Skeletal muscle tissue (tissue), 4 donors: Measurements from ENCODE around the gene MEGF11. TPM values are rescaled to one million over a fixed set of nuclear protein-coding genes. Genes with fewer than 3 reads are reported as not detected.

Experiments used
- H3K27ac ChIP-seq: one replicate; pipeline ENCODE4 v1.7.0; 2013; ENCODE audit warnings: mild to moderate bottlenecking, low read depth, low read length, inconsistent platforms
- H3K27me3 ChIP-seq, 3 donors: one replicate each; pipeline ENCODE4 v1.7.0; 2013; ENCODE audit warnings: low read length in 3 of 3; ENCODE audit not compliant: control insufficient read depth in 3 of 3, insufficient read depth in 3 of 3
- H3K36me3 ChIP-seq, 3 donors: one replicate each; pipeline ENCODE4 v1.7.0; 2013; ENCODE audit warnings: low read length in 3 of 3; ENCODE audit not compliant: control insufficient read depth in 3 of 3, insufficient read depth in 3 of 3
- H3K4me1 ChIP-seq, 3 donors: one replicate each; pipeline ENCODE4 v1.7.0; 2013; ENCODE audit warnings: low read length in 3 of 3, mild to moderate bottlenecking in 3 of 3; ENCODE audit not compliant: control insufficient read depth in 3 of 3, insufficient read depth in 3 of 3
- H3K4me3 ChIP-seq, 3 donors: one replicate each; pipeline ENCODE4 v1.7.0; 2013; ENCODE audit warnings: low read length in 3 of 3
- H3K9ac ChIP-seq, 3 donors: one replicate each; pipeline ENCODE4 v1.7.0; 2013; ENCODE audit warnings: low read length in 3 of 3, mild to moderate bottlenecking in 3 of 3, moderate library complexity in 2 of 3, low read depth in 1 of 3
- H3K9me3 ChIP-seq, 3 donors: one replicate each; pipeline ENCODE4 v1.7.0; 2013; ENCODE audit warnings: low read length in 3 of 3; ENCODE audit not compliant: control insufficient read depth in 3 of 3
- total RNA-seq: library from RNA; depleted of rRNA; stranded (reverse); fragments of >200 nt; gene quantifications from one replicate; pipeline ENCODE4 v1.2.3, GENCODE V29; 2014
- donor health status: Osteomylitis.

Gene MEGF11
- total RNA-seq, 1 donor from 2014 or later, result 0.52 TPM

GRCh38 chr15:65947041-65947440 is 306.5 kb downstream of the MEGF11 start:
- H3K4me1 ChIP-seq, result no peaks in the 10 kb centered on the region
- H3K27me3 ChIP-seq, result peaks cover 0 to 9% (median 8%) of the 10 kb centered on the region in 3 donors
- no peak overlapping the region for H3K4me3 ChIP-seq
- H3K9me3 ChIP-seq, result no peaks in the 10 kb centered on the region
- no peak overlapping the region for H3K27ac ChIP-seq
- H3K36me3 ChIP-seq, result no peaks in the 10 kb centered on the region
- no peak overlapping the region for H3K9ac ChIP-seq

DNA sequence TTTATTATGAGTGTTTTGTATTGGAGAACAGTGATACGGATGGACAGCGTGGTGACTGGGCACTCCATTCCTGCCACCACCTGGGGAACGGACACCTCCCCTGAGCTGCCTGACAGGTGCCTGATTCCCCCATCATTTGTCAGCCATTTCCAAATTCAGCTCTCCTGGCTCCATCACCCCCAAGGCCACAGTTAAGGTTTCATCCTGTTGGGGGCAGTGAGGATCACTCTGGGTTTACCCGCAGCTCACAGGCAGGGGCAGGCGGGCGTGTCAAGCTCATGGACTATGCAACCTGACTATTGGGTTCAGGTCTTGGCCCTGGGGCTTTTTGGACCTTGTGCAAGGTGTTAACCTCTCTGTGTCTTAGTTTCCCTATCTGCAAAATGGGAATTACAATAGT is 307.9 kb downstream of the MEGF11 start:
- Histone ChIP-seq H3K27ac (no peak overlapping the region), H3K36me3 (no peaks in the 10 kb centered on the region), H3K4me3 (no peak overlapping the region), H3K27me3 (peaks cover 0 to 8% (median 5%) of the 10 kb centered on the region in 3 donors), H3K9me3 (no peaks in the 10 kb centered on the region), H3K9ac (no peak overlapping the region), H3K4me1 (peaks cover 0 to 3% (median 2%) of the 10 kb centered on the region in 3 donors)

GRCh38 chr15:65944404-65944803 is 309.1 kb downstream of the MEGF11 start:
- H3K27me3 ChIP-seq, result peaks cover 0 to 3% (median 2%) of the 10 kb centered on the region in 3 donors
- H3K4me3 ChIP-seq, result no peak overlapping the region
- H3K36me3 ChIP-seq, result no peaks in the 10 kb centered on the region
- no peak overlapping the region for H3K27ac ChIP-seq
- no peak overlapping the region for H3K9ac ChIP-seq
- peaks cover 4 to 15% (median 13%) of the 10 kb centered on the region in 3 donors for H3K4me1 ChIP-seq
- no peaks in the 10 kb centered on the region for H3K9me3 ChIP-seq

DNA sequence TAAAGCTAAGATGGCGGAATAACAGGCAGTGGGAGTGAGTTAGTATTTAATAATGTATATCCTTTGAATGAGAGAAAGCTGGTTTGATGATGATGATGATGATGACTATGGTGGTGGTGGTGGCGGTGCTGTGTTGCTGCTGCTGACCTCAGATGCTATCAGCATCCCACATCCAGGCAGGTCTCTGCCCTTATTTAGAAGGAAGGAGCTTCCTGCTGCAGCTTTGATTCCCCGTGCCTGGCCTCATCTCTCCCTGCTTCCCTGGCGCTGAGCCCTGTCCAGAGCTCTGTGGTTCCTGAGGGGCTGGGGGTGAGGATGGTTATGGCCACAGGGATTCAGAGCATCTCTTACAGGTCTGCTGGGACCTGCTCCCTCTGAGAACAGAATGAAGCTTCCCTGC is 311.1 kb downstream of the MEGF11 start:
- H3K27me3 ChIP-seq, result peaks cover 0 to 3% (median 2%) of the 10 kb centered on the region in 3 donors
- H3K4me1 ChIP-seq, result peaks cover 4 to 15% (median 13%) of the 10 kb centered on the region in 3 donors
- no peak overlapping the region for H3K27ac ChIP-seq
- no peaks in the 10 kb centered on the region for H3K36me3 ChIP-seq
- no peaks in the 10 kb centered on the region for H3K9me3 ChIP-seq
- no peak overlapping the region for H3K9ac ChIP-seq
- H3K4me3 ChIP-seq, result no peak overlapping the region

DNA sequence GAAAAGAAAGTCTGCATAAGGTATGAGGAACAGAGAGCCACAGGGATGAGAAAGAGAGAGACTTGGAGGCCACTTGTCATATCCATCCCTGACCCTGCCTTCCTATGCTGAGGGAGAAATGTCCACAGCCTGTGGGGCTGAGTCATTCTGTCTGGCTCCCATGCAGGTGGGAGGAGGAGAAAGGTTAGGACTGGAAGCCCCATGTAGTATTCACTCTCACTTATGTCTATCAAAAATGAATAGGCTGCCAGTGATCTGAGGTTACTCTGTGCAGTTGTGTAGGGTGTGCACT is 313.0 kb downstream of the MEGF11 start:
- H3K36me3 ChIP-seq, result no peaks in the 10 kb centered on the region
- H3K27ac ChIP-seq, result peak overlapping the region; percentile 18

GRCh38 chr15:65939901-65940617 is 313.5 kb downstream of the MEGF11 start:
- H3K27ac ChIP-seq, result peak overlapping the region; percentile 18
- peaks cover 4 to 15% (median 15%) of the 10 kb centered on the region in 3 donors for H3K4me1 ChIP-seq
- H3K27me3 ChIP-seq, result peaks cover 0 to 3% (median 0%) of the 10 kb centered on the region in 3 donors
- H3K4me3 ChIP-seq, result no peak overlapping the region
- H3K9me3 ChIP-seq, result no peaks in the 10 kb centered on the region
- H3K36me3 ChIP-seq, result no peaks in the 10 kb centered on the region
- H3K9ac ChIP-seq, result peak overlapping the region in 1 of 3 donors; percentile 25

More for the DNA sequence above, 313.0 kb downstream of the MEGF11 start:
- peaks cover 0 to 3% (median 0%) of the 10 kb centered on the region in 3 donors for H3K27me3 ChIP-seq
- peaks cover 4 to 15% (median 15%) of the 10 kb centered on the region in 3 donors for H3K4me1 ChIP-seq
- no peaks in the 10 kb centered on the region for H3K9me3 ChIP-seq
- peak overlapping the region in 1 of 3 donors; percentile 25 for H3K9ac ChIP-seq
- no peak overlapping the region for H3K4me3 ChIP-seq

DNA sequence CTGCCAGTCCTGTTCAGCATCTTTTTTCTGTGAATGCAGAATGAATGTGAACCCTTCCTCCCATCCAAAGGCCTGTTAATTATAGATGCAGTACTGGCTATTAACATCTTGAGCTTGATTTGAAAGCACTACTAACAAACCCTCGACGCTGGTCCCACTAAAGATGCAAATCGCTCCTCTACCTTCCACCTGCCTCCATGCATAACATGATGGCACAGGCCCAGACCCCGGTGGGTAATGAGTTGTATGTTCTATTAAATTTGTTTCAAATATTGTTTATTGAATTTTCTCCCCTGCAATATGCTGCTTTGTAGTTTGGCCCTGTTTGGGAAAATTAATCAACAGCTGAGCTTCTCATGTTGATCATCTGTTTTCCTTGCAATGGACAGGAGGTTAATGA is 314.9 kb downstream of the MEGF11 start:
- Histone ChIP-seq H3K4me1 (peaks cover 4 to 15% (median 15%) of the 10 kb centered on the region in 3 donors), H3K36me3 (no peaks in the 10 kb centered on the region), H3K27me3 (no peaks in the 10 kb centered on the region), H3K9ac (no peak overlapping the region), H3K9me3 (no peaks in the 10 kb centered on the region), H3K27ac (no peak overlapping the region), H3K4me3 (no peak overlapping the region)

- Histone ChIP-seq H3K9ac (no peak overlapping the region), H3K36me3 (no peaks in the 10 kb centered on the region)
Observed at GRCh38 chr15:65937476-65937875, 316.1 kb downstream of the MEGF11 start.

GRCh38 chr15:65937054-65937453 is 316.5 kb downstream of the MEGF11 start:
- Histone ChIP-seq H3K9ac (no peak overlapping the region), H3K9me3 (no peaks in the 10 kb centered on the region), H3K4me3 (no peak overlapping the region), H3K36me3 (no peaks in the 10 kb centered on the region), H3K4me1 (peaks cover 4 to 15% (median 15%) of the 10 kb centered on the region in 3 donors), H3K27me3 (peaks cover 0 to 2% (median 0%) of the 10 kb centered on the region in 3 donors), H3K27ac (no peak overlapping the region)

More at GRCh38 chr15:65937476-65937875, 316.1 kb downstream of the MEGF11 start:
- peaks cover 4 to 15% (median 15%) of the 10 kb centered on the region in 3 donors for H3K4me1 ChIP-seq
- H3K9me3 ChIP-seq, result no peaks in the 10 kb centered on the region
- H3K4me3 ChIP-seq, result no peak overlapping the region
- H3K27me3 ChIP-seq, result no peaks in the 10 kb centered on the region
- H3K27ac ChIP-seq, result no peak overlapping the region

- H3K9me3 ChIP-seq, result no peaks in the 10 kb centered on the region
- peaks cover 0 to 2% (median 0%) of the 10 kb centered on the region in 3 donors for H3K27me3 ChIP-seq
- H3K27ac ChIP-seq, result no peak overlapping the region
- no peak overlapping the region for H3K9ac ChIP-seq
- H3K36me3 ChIP-seq, result no peaks in the 10 kb centered on the region
- H3K4me3 ChIP-seq, result no peak overlapping the region
- peaks cover 4 to 15% (median 15%) of the 10 kb centered on the region in 3 donors for H3K4me1 ChIP-seq
Observed at GRCh38 chr15:65936282-65936681, 317.3 kb downstream of the MEGF11 start.
